ELF-1 (cell line): Measurements from ENCODE around the gene PAPLN.
A peak's percentile ranks its signal among the peaks of the same experiment; 100 is the strongest.

ENCODE experiments used
- DNase-seq: peaks from one replicate; pipeline ENCODE4 v3.0.0-alpha.2; 2016; ENCODE audit warnings: low read depth, low spot score

The PAPLN gene

DNA sequence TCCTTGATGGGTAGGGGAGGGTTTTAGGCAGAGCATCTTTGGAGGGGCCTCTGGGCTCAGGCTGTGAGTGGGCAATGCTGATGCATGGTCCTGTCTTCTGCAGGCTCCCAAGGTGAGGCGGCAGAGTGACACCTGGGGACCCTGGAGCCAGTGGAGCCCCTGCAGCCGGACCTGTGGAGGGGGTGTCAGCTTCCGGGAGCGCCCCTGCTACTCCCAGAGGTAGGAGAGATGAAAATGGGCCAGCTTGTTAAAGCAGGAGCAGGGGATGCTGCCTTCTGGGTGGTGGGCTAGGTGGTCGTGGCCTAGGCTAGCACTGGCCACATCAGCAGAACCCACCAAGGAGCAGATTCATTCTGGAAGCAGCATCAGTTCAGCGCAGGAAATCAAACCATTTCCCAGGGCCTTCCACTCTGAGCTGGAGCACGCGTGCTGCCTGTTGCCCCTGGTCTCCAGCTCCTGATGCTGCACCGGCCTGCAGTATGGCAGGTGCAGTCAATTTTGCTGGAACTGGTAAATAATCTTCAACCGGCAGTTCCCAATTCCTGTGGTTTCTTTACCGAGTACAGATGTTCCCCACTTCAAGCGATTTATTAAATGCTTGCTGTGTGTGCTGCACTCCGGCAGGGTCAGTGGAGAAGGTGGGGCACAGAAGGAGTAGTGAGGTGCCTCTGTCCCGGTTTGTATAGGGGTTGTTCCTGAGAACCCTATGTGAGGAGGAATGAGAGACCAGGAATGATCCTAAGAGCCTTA is 7.4 kb downstream of the PAPLN start:
- DNase-seq = no peak

DNA sequence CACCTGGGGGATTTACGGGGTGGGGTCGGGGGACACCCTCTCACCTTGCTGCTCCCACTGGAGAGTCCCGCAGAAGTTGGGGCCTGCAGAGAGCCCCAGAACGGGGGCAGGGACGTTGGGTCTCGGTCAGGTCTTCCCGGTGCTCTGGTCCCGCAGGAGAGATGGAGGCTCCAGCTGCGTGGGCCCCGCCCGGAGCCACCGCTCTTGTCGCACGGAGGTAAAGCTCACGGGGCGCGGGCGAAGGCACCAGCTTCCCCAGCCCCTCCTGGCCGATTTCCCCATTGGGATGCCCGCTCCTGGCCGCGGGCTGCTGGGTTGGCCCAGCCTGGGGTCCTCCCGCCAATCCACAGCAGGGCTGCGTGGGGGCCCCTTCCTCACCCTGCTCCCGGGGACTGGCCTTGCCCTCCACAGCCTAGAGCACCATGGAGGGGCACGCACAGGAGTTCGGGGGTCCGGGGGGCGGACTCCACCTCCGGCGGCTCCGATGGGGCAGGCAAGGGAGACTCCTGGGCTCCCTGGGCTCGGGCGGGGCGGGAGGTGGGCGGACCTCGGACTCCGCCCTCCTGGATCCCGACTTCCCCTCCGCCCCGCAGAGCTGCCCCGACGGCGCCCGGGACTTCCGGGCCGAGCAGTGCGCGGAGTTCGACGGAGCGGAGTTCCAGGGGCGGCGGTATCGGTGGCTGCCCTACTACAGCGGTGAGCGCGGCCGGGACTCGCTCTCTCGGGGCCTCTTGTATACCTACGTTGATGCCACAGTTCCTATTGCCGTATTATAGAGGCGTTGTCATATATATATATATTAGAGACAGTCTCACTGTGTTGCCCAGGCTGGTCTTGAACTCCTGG is 8.4 kb downstream of the PAPLN start:
- DNase-seq = peak; percentile 55

DNA sequence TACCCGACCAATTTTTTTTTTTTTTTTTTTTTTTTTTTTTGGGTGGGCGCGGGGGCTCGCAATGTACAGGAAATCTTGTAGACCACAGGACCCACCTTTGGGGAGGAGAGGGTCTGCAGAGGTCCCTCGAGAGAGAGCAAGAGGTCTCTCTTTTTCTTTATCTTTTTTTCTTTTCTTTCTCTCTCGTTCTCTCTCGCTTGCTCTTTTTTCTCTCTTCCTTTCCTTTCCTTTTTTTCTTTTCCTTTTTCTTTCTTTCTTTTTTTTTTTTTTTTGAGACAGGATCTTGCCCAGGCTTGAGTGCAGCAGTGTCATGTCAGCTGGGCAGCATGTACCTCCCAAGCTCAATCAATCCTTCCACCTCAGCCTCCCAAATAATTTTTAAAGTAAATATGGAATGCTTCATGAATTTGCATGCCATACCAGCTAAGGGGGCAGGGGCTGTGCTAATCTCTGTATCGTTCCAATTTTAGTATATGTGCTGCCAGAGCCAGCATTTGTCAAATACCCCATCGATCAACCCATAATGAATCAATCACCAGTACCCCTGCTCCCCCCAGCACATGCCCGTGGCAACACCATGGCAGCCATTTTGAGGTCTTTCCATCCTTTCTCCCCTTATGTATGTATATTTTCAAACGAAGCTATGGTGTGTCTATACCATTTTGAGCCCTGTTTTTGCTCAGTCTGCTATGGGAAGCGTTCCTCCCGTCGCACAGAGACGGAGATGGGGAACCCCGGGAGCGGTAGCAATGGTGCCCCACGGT is 9.3 kb downstream of the PAPLN start:
- DNase-seq = no peak

DNA sequence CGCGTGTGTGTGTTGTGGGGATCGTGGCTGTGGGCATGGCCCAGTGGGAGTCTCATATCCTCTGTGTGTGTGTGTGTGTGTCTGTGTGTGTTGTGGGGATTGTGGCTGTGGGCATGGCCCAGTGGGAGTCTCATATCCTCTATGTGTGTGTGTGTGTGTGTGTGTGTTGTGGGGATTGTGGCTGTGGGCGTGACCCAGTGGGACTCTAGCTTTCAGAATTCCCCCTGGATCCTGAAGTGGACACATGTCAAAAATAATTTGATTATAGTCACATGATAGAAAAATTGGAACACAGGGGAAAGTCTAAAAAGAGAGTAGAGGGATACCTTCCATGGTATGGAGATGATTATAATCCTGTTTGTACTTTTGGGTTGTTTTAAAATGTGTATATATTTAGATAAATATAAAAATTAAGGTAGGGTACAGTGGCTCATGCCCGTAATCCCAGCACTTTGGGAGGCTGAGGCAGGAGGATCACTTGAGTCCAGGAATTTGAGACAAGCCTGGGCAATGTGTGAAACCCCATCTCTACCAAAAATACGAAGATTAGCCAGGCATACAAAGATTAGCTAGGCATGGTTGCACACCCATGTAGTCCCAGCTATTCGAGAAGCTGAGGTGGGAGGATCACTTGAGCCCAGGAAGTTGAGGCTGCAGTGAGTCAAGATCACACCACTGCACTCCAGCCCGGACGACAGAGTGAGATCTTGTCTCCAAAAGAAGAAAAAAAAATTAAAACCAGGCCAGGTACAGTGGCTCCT is 11.0 kb downstream of the PAPLN start:
- DNase-seq = no peak

DNA sequence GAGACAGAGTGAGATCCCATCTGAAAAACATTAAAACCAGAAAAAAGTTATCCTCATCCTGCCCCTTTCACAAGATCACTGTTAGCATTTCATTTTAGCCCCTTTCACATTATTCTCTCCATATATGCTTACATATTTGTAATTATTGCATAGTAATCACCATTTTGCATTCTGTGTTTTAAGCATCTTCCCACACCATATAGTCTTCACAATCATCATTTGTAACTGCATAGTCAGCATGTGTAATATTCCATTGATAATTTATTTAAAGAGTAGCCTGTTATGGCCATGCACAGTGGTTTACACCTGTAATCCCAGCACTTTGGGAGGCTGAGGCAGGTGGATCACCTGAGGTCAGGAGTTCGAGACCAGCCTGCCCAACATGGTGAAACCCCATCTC is 11.8 kb downstream of the PAPLN start:
- no peak for DNase-seq

DNA sequence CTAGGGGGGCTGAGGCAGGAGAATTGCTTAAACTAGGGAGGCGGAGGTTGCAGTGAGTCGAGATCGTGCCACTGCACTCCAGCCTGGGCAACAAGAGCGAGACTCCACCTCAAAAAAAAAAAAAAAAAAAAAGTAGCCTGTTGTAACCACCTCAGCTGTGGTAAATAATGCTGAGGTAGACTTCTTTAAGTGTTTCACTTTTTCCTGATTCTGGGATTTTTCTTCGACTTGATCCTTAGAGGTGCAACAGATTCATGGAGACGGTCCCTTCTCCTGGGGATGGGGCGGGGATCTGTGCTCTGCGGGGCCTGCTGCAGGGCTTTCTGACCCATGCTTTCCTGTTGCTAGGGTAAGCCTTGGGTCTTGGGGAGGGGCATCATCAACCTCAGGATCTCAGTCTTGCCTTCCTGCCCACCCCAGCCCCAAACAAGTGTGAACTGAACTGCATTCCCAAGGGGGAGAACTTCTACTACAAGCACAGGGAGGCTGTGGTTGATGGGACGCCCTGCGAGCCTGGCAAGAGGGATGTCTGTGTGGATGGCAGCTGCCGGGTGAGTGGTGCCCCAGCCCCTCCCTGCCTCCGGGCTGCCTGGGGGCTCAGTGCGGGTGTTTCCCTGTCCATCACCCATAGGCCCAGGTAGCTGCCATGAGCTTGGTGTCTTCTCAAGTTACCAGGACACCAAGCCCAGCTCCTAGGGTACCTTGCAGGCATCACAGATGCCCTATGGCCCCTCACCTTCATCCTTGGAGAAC is 12.4 kb downstream of the PAPLN start:
- DNase-seq = no peak

DNA sequence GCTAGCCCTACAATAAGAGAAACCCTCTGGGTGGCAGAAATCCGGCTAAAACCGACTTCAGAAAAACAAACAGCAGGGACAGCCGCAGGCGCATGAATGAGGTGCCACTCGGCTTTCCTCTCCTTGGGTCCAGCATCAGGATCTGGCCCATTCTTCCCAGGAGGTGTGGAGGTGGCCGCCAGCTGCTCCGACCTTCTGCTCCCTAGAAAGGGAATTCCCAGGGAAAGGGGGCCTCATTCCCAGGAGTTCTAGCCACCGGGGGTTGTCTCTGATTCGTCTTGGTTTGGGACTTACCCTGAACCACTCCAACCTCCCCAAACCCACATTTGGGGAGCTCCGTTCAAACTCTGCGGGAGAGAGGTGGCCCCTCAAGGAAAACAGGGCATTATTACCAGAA is 13.0 kb downstream of the PAPLN start:
- no peak for DNase-seq

DNA sequence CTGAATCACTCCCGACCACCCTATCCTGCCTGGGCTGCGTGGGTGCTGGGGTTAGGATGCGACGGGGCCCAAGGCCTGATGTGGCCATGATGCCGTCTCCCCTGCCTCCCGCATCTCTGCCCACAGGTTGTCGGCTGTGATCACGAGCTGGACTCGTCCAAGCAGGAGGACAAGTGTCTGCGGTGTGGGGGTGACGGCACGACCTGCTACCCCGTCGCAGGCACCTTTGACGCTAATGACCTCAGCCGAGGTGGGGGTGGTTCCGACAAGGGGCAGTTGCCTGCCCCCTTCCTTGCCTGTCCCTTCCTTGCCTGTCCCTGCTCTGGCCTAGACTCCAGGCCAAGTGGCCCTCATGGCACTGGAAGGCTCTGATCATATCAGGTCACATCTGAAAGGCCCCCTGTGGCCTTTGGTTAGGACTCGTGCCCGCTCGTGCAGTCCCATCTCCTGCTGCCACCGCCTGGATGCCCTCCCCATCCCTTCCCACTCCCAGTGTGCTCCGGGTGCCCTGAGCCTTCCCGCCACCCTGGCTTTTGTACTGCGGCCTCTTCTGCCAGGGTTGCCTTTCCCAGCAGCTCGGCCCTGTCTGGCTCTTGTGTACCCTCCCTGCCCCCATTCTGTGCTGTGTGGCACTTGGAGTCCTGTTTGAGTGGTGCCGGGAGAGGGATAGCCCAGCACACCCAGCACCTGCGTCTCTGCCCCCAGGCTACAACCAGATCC is 13.6 kb downstream of the PAPLN start:
- no peak for DNase-seq

DNA sequence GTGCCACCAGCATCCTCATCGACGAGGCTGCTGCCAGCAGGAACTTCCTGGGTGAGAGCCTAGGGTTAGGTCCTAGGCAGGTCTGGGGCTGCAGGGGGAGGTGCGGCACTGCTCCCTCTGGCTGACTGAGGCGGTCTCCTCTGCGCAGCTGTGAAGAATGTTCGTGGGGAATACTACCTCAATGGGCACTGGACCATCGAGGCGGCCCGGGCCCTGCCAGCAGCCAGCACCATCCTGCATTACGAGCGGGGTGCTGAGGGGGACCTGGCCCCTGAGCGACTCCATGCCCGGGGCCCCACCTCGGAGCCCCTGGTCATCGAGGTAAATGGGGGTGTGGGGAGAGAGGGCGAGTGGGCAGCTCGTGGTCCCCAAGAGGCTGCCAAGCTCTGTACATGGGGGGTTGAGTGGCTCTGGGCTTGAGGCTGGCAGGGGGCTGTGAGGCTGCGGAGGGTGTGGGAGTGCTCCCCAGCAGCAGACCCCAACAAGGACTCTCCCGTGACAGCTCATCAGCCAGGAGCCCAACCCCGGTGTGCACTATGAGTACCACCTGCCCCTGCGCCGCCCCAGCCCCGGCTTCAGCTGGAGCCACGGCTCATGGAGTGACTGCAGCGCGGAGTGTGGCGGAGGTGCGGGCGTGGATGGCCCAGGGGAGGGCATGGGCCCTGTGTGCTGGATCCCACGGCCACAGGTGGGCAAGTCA is 14.4 kb downstream of the PAPLN start:
- no peak for DNase-seq

DNA sequence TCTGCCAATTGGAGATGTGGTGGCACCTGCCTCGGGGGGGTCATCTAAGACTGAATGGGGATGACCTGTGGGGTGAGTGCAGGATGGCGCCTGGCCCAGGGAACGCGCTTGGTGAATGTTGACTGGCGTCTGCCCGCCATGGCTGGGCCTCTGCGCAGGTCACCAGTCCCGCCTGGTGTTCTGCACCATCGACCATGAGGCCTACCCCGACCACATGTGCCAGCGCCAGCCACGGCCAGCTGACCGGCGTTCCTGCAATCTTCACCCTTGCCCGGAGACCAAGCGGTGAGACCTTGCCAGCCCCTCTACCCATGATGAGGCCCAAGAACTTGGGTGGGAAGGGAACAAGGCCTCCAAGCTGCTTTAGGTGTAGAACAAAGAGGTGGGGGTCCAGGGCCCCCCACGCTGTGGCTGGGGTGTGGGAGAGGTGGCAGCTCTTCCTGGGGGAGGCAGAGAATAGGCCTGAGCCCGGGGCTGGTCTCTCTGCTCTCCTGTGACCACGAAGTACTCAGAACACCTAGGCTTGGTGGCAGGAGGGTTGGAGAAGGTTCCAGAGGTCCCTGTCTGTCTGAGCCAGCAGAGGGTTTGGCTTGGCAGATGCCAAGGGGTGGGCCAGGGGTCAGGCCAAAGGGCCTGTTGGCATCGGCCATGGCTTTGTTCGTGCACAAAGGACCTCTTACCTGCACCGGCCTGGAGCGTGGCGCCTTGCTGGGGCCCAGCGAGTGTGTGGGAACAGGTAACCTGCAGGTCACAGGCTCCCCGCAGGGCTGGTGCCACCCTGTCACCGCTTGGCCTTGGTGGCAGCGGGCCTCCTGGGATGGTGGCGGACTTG is 15.4 kb downstream of the PAPLN start:
- DNase-seq = no peak

DNA sequence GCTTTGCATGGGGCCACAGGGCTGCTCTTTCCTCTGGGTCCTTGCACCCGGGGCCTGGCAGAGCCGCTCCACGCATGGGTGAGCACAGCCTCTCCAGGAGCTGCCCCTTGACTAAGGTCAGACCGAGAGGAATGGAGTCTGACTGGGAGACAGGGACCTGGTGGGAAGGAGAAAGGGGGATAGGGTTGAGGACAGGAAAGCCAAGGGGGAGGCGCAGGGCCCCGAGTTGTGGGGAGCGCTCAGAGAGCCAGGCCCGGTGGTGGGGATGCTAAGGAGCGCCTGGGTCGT is 16.0 kb downstream of the PAPLN start:
- no peak for DNase-seq

DNA sequence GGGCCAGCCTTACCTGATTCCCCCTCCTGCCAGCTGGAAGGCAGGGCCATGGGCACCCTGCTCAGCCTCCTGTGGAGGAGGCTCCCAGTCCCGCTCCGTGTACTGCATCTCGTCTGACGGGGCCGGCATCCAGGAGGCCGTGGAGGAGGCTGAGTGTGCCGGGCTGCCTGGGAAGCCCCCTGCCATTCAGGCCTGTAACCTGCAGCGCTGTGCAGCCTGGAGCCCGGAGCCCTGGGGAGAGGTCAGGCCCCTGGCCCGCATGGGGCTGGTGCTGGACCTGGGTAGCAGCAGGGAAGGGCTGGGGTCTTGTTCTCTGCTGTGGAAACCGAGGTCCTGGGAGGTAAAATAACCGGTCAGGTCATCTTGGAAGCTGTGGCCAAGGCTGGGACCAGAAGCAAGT is 16.4 kb downstream of the PAPLN start:
- DNase-seq = no peak

DNA sequence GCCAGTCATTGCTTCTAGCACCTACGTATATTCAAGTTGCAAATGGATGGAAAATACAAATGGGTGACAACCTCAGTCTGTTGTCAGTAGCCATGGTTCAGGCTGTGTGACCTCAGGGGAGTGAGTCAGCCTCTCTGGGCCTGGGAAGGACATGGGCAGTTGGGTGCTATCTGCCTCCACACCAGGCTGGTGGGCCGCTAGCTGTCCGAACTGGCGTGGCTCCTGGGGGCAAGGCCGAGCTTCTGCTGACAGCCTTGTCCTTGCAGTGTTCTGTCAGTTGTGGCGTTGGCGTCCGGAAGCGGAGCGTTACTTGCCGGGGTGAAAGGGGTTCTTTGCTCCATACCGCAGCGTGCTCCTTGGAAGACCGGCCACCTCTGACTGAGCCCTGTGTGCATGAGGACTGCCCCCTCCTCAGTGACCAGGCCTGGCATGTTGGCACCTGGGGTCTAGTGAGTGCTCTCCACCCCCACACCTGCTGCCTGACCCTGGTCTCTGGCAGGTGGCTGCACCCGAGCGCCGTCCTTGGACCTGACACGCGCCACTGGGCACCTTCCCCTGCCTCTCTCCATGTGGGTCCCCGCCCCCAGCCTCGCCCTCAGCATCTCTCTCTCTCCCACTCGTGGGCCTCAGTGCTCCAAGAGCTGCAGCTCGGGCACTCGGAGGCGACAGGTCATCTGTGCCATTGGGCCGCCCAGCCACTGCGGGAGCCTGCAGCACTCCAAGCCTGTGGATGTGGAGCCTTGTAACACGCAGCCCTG is 17.1 kb downstream of the PAPLN start:
- no peak for DNase-seq

DNA sequence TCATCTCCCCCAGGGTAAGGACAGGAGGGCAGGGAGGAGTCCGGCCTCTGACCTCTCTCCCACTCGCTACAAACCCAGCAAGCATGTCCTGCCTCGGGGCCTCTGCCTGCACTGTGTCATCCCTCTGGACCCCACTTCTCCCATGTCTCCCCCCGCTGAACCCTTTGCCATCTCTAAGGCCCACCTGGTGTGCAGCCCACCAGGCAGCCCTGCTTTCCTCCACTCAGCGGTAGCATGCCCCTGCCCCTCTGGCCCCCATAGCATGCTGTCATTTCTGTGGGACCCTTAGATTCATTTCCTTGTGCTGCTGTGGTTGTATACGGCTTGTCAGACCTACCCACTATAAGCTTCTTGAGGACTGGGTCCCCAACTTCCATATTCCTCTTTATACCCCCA is 17.7 kb downstream of the PAPLN start:
- DNase-seq = no peak

DNA sequence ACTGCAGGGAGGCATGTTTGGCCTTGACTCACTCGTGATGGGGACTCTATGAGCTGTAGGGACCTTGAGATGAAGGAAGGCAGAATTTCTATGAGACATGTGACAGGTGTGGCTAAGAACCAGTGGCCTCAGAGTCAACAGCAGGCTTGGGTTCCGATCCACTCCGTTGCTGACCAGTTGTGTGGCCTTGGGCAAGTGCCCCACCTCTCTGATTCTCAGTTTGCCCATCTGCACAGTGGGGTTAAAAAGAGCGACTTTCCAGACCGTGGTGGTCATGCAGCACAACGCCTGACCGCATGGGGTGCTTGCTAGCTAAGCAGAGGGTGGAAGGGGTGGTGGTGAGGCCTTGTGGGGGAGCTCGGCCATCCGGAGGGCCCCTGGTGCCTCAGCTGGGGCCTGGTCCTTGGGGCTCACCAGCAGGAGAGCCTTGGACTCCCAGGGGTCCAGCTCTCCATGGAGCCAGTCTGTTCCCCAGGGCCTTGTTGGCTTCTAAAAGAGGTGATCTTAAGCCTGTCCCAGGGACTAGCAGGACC is 18.5 kb downstream of the PAPLN start:
- DNase-seq = no peak

DNA sequence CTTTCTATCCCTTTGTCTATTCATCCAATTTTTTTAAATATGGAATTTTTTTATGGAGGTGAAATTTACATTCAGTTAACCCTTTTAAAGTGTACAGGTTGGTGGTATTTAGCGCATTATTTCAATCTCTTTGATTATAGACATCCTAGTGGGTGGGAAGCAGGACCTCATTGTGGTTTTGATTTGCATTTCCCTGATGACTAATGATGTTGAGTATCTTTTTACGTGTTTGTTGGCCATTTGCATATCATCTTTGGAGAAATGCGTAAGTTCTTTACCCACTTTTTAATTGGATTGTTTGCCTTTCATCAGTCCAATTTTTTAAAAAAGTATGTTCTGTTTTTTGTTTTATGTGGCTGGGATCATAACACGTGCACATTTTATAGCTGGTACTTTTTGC is 20.8 kb downstream of the PAPLN start:
- no peak for DNase-seq

DNA sequence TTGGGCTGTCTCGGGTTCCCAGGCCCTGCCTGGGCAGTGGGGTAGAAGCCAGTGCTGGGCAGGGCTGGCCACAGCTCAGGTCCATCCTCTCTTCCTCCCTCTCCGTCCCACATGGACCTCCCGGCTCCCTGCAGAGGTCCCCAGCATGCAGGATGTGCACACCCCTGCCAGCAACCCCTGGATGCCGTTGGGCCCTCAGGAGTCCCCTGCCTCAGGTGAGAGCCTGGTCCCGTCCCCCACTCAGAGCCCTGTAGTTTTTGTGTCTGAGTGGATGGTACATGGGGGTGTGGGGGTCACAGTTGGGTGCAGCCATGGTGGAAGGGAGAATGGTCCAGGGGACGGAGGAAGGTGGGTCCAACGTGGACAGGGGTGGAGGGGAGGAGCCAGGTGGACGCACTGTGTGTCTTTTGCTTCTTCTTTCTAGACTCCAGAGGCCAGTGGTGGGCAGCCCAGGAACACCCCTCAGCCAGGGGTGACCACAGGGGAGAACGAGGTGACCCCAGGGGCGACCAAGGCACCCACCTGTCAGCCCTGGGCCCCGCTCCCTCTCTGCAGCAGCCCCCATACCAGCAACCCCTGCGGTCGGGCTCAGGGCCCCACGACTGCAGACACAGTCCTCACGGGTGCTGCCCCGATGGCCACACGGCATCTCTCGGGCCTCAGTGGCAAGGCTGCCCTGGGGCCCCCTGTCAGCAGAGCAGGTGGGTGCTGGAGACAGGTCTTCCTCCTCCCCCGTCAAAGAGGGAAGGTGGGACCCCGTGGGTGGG is 21.7 kb downstream of the PAPLN start:
- DNase-seq = no peak
